Anterior cingulate cortex (tissue), 58 donors: ENCODE measurements around the gene PAFAH1B1.

Experiments used
- DNase-seq, 58 donors: peaks; one replicate each; lab custom pipeline; 2025; lab: John Stamatoyannopoulos, UW

PAFAH1B1 gene

GRCh38 chr17:2700491-2701141 is 107.2 kb downstream of the PAFAH1B1 start:
- DNase-seq: no peak

- no peak for DNase-seq
Observed at GRCh38 chr17:2701161-2701995, 107.9 kb downstream of the PAFAH1B1 start.

GRCh38 chr17:2701996-2702741 is 108.7 kb downstream of the PAFAH1B1 start:
- DNase-seq: peak in 2 of 58 donors; percentile 19 to 29

GRCh38 chr17:2703181-2703580 is 109.7 kb downstream of the PAFAH1B1 start:
- no peak for DNase-seq

- DNase-seq: no peak
Observed at GRCh38 chr17:2703606-2704005, 110.2 kb downstream of the PAFAH1B1 start.

- DNase-seq: no peak
Observed at GRCh38 chr17:2704031-2704889, 110.8 kb downstream of the PAFAH1B1 start.

GRCh38 chr17:2704890-2705248 is 111.4 kb downstream of the PAFAH1B1 start:
- no peak for DNase-seq

- no peak for DNase-seq
Observed at GRCh38 chr17:2705263-2705662, 111.8 kb downstream of the PAFAH1B1 start.

DNA sequence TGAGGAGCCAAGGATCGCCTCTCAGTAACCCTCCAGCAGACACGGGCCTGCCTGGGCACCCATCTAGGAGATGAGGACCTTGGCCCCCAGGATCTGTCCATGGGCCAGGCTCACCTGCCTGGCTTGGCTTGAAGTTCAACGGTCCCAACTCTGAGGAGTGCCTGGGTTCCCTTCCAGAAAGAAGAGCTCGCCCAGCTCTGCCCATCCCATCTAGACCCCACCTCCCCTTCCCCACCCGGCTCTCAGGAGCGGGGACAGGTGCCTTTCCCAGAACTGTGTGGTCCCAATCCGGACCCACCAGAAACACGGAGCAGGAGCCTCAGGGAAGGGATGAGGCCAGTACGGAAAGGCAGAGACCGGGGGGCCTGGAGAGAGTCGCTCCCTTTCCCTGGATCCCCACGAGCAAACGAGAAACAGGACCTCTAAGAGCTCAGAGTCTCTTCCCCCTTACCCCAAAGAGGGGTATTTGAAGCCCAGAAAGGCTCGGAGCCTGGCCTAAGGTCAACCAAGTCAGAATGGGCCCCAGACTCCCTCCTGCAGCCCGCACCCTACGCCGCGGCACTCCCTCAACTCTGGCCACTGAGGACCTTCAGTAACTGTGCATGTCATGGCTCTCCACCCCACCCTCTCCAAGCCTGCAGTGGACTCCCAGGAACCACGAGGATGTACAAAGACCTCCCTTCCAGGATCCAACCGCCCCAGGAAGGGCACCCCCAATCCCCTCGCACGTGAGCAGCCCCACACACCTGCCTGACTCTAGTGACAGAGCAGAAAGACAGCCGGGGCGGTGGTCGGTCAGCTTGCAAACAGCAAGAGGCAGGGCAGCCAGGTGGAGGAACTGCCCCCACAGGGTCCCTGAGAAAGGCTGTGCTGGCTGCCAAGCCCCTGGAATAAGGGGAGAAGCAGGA is 112.7 kb downstream of the PAFAH1B1 start:
- DNase-seq: no peak

DNA sequence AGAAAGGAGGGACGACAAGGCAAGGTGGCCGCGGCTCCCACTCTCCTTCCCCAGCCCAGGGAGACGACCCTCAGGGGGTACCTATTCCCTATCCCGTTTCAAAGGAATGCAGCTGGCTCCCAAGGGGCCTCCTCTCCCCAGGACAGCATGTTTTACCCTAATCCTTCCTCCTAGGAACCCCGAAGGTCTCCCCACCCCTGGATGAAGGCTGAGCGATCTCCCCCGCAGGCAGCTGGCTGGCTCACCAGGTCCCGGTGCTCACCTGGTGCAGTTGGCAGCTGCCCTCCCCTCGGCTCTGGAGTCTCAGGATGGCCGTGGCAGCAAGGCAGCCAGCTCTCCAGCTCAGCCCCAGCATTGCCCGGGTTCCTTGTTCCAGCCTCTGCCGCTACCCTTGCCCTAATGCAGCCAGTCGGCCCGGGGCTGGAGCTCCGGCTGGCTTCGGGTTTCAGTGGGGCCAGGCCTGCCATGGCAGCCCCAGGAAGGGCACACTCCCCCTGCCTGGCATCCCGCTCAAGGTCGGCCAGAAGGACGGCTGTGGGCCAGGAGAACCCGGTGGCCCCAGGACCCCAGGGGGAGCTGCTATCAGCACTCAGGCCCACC is 113.6 kb downstream of the PAFAH1B1 start:
- no peak for DNase-seq

GRCh38 chr17:2707721-2708584 is 114.5 kb downstream of the PAFAH1B1 start:
- DNase-seq: peak in 46 of 58 donors; percentile 15 to 80 (median 52)

DNA sequence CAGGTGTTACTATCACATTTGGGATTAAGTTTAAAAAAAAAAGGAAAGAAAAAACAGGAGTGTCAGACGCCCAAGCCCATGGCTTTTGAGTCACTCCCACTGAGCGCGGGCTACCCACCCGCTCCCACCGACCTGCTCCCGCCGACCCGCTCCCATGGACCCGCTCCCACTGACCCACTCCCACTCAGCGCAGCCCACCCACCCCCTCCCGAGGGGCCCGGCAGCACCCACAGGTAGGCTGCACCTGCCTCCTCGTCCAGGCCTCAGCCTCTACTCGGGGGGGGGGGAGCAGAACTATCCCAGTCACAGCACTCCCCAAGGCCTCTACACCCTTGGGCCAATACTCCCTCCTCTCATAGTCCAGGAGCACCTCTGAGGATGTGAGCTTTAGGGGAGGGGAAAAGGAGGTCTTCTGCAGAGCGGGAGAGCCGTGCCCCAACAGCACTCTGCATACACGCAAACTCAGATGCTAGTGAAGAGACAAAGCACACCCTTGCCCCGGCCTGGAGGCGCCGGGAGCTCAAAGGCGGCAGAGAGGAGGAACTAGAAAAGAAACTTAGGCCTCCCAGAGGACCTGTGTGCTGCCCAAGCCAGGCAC is 115.2 kb downstream of the PAFAH1B1 start:
- no peak for DNase-seq

DNA sequence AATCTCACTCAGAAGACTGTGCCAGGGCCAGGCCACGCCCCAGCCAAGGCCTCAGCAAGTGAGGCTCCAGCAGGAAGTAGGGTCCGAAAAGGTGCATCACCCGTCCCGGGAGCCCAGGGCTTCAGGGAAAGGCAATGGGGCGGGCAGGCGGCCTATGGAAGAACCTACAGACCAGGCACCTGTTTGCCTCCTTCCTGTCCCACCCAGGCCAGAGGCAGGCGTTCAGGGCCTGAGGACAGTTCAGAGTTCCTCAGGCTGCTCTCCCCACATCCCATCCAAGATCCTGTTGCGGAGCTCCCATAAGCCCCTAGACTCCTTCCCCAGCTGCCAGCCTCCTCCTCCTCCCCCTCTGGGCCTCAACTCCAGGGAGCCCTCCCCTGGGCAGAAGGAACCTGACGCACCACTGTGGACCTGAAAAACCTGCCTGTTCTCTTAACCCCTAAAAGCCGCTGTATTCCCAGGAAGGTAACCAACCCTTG is 115.8 kb downstream of the PAFAH1B1 start:
- DNase-seq: no peak

DNA sequence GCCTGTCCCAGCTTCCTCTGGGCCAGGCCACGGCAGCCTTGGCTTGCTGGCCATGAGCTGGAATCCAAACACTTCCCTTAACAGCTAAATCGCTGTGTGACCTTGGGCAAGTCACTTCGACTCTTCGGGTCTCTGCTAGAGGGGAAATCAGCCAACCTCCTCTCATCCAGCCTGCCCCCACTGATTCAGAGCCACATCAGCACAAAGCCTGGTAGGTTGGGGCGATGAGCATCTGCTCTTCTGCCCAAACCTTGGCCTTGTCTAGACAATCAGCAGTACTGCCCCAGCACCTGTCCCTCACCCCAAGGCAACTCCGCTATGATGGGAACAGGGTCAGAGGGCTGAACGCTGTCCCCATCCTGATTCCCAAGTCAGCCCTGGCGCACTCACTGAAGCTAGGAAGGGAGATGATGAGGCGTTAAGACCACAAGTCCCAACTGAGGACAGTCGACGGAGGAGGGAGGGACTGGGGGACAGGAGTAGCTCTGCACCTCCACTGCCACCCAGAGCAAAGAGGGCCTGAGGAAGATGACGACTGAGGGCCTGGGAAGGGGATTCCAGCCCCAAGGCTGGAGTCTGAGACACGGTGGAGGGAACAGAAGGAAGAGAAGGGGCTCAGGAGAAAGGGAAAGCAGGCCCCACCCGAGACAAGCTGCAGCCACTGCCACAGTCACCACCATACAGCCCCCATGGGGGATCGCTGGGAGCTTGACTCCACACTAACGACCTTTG is 116.8 kb downstream of the PAFAH1B1 start:
- no peak for DNase-seq

GRCh38 chr17:2710803-2711607 is 117.6 kb downstream of the PAFAH1B1 start:
- peak in 4 of 58 donors; percentile 17 to 35 (median 30) for DNase-seq
